Measurements from ENCODE around the gene BAG2. TPM values are rescaled to one million over a fixed set of nuclear protein-coding genes. Genes with fewer than 3 reads are reported as not detected.

BAG2 gene
- total RNA-seq, 1 experiment from 2014 or later = 14.0 TPM

DNA sequence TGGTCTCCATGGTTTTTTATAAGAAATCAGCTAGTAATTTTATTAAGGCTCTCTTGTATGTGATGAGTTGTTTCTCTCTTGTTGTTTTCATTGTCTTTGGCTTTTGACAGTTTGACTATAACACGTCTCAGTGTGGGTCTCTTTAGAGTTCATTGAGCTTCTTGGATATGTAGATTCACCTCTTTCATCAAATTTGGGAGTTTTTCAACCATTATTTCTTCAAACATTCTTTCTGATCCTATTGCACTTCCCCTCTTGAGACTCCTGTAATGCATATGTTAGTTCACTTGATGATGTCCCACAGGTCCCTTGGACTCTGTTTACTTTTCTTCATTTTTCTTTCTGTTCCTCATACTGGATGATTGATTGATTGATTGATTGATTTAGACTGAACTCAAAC lies 7.0 kb upstream of the BAG2 start:
- Histone ChIP-seq H3K27ac (ENCODE audit: low read length) (no peak overlapping the region), H3K4me3 (ENCODE audit: low read depth in 2 of 2, low read length in 2 of 2) (no peak overlapping the region), H3K4me1 (ENCODE audit: control insufficient read depth, insufficient read depth, low read length) (0 out of 2 replicates have a peak, but pooled peaks cover 3% of the 10 kb centered on the region), H3K9me3 (ENCODE audit: control insufficient read depth, insufficient read depth, low read depth, low read length) (peaks cover 19% of the 10 kb centered on the region), H3K36me3 (ENCODE audit: control insufficient read depth, insufficient read depth, low read length) (peaks cover 12% of the 10 kb centered on the region), H3K27me3 (ENCODE audit: control insufficient read depth, insufficient read depth, low read length) (no peaks in the 10 kb centered on the region)
- intact Hi-C loops (cut with micrococcal nuclease; ENCODE audit: unreplicated experiment) = no loop called here
- ChIA-PET CTCF (no interaction called here), POLR2A (no interaction called here)
- no peak for DNase-seq (ENCODE audit: low read depth, low spot score)
- BruUV-seq (replicated peaks) = no TSS peak
- in situ Hi-C loops (cut with HindIII; ENCODE audit: low pct_unique_long_range_greater_than_20kb, low sequenced_read_pairs) = no loop called here
- ATAC-seq = no peak
- TF ChIP-seq TCF7L2 (IDR thresholded peaks at IDR 0.05; ENCODE audit: low read depth, low read length) = no peak
- TF ChIP-seq SIN3A (IDR thresholded peaks at IDR 0.05; ENCODE audit: borderline replicate concordance, insufficient read depth, low read depth, low read length) = no peak
- no peak for TF ChIP-seq POLR2AphosphoS5 (IDR thresholded peaks at IDR 0.05; ENCODE audit: low read depth, low read length)
- TF ChIP-seq, protein P1, sequence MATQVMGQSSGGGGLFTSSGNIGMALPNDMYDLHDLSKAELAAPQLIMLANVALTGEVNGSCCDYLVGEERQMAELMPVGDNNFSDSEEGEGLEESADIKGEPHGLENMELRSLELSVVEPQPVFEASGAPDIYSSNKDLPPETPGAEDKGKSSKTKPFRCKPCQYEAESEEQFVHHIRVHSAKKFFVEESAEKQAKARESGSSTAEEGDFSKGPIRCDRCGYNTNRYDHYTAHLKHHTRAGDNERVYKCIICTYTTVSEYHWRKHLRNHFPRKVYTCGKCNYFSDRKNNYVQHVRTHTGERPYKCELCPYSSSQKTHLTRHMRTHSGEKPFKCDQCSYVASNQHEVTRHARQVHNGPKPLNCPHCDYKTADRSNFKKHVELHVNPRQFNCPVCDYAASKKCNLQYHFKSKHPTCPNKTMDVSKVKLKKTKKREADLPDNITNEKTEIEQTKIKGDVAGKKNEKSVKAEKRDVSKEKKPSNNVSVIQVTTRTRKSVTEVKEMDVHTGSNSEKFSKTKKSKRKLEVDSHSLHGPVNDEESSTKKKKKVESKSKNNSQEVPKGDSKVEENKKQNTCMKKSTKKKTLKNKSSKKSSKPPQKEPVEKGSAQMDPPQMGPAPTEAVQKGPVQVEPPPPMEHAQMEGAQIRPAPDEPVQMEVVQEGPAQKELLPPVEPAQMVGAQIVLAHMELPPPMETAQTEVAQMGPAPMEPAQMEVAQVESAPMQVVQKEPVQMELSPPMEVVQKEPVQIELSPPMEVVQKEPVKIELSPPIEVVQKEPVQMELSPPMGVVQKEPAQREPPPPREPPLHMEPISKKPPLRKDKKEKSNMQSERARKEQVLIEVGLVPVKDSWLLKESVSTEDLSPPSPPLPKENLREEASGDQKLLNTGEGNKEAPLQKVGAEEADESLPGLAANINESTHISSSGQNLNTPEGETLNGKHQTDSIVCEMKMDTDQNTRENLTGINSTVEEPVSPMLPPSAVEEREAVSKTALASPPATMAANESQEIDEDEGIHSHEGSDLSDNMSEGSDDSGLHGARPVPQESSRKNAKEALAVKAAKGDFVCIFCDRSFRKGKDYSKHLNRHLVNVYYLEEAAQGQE (IDR thresholded peaks at IDR 0.05; ENCODE audit: insufficient read depth in 1 of 2, low read depth in 2 of 2, low read length in 1 of 2) = no peak
- TF ChIP-seq, protein P2, sequence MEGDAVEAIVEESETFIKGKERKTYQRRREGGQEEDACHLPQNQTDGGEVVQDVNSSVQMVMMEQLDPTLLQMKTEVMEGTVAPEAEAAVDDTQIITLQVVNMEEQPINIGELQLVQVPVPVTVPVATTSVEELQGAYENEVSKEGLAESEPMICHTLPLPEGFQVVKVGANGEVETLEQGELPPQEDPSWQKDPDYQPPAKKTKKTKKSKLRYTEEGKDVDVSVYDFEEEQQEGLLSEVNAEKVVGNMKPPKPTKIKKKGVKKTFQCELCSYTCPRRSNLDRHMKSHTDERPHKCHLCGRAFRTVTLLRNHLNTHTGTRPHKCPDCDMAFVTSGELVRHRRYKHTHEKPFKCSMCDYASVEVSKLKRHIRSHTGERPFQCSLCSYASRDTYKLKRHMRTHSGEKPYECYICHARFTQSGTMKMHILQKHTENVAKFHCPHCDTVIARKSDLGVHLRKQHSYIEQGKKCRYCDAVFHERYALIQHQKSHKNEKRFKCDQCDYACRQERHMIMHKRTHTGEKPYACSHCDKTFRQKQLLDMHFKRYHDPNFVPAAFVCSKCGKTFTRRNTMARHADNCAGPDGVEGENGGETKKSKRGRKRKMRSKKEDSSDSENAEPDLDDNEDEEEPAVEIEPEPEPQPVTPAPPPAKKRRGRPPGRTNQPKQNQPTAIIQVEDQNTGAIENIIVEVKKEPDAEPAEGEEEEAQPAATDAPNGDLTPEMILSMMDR (IDR thresholded peaks at IDR 0.05) = no peak

DNA sequence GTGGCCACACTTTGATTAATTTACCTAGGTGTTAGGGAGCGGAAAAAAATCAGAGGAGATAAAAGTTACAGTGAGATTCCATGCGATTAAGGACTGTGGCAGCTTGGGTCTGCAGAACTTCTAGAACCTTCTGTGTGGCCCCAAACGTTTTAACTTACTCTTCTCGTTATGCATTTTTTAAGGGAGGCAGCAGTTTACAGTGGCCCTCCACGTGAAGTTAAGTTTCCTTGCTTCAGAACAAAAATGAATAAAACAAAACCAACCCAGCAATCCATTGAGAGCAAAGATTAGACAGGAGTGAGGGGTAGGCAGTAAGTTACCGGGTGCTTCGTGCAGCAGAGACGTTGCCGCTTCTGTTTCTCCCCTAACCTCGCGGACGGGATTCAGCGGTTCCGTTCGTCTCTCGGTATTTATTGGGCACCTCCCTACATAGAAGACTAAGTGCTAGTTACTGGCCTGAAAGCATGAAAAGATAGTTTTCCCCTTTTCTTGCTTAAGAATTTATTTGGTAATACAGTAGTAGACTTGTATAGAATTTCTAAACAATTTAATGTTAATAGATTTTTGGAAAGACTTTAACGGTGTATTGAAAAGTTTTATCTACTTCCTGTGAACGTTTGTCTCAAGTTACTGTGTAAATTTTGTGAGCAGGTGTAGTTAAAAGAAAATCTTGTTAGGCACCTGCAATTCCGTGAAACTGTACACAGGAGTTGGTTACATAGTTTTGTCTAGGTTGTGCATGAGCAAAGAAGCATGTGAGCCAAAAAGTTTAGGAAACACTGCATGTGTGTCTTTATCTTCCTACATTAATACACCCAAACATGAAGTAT lies 1.1 kb downstream of the BAG2 start:
- in situ Hi-C loops (cut with HindIII; ENCODE audit: low pct_unique_long_range_greater_than_20kb, low sequenced_read_pairs) (no loop called here), intact Hi-C loops (cut with micrococcal nuclease; ENCODE audit: unreplicated experiment) (loop anchor here (10.0 kb wide), 1 partner anchor 218 kb away; the partner anchor contains the start of gene BEND6)
- CTCF ChIA-PET = interaction anchor here (1.3 kb wide), 1 partner anchor 17 kb away, joined by 3 read pairs; no protein-coding TSS in a partner anchor
- peaks cover 50% of the 10 kb centered on the region for H3K4me1 ChIP-seq (ENCODE audit: control insufficient read depth, insufficient read depth, low read length)
- peaks cover 13% of the 10 kb centered on the region for H3K36me3 ChIP-seq (ENCODE audit: control insufficient read depth, insufficient read depth, low read length)
- no peaks in the 10 kb centered on the region for H3K9me3 ChIP-seq (ENCODE audit: control insufficient read depth, insufficient read depth, low read depth, low read length)
- ATAC-seq (no peak), DNase-seq (ENCODE audit: low read depth, low spot score) (peak; percentile 30)
- peak overlapping the region; percentile 95 for H3K27ac ChIP-seq (ENCODE audit: low read length)
- POLR2A ChIA-PET = interaction anchor here (1.4 kb wide), 1 partner anchor 61 kb away, joined by 3 read pairs; no protein-coding TSS in a partner anchor
- peak overlapping the region; percentile 89 to 92 for H3K4me3 ChIP-seq (ENCODE audit: low read depth in 2 of 2, low read length in 2 of 2)
- no peaks in the 10 kb centered on the region for H3K27me3 ChIP-seq (ENCODE audit: control insufficient read depth, insufficient read depth, low read length)
- BruUV-seq (replicated peaks) = no TSS peak
- TF ChIP-seq SIN3A (IDR thresholded peaks at IDR 0.05; ENCODE audit: borderline replicate concordance, insufficient read depth, low read depth, low read length) (0 out of 2 replicates have a peak, but pooled peaks have one; percentile 16), TCF7L2 (IDR thresholded peaks at IDR 0.05; ENCODE audit: low read depth, low read length) (no peak)
- TF ChIP-seq, protein P2 (IDR thresholded peaks at IDR 0.05) = no peak
